ENCODE data around the gene FOXP2.

Gene FOXP2

GRCh38 chr7:114450431-114450830 lies 35.8 kb downstream of the FOXP2 start:
- H3K9me3 Mint-ChIP-seq, result peaks cover 3% of the 10 kb centered on the region
- H3K27me3 Mint-ChIP-seq (ENCODE audit: low read depth, poor library complexity), result no peaks in the 10 kb centered on the region
- H3K27ac Mint-ChIP-seq, result no peak overlapping the region
- no peaks in the 10 kb centered on the region for H3K36me3 Mint-ChIP-seq (ENCODE audit: low read depth)
- no peaks in the 10 kb centered on the region for H3K4me1 Mint-ChIP-seq
- no peak for DNase-seq
- no peak for TF ChIP-seq CTCF (IDR thresholded peaks at IDR 0.05)
- H3K4me3 Mint-ChIP-seq, result no peak overlapping the region

- Mint-ChIP-seq H3K4me3 (no peak overlapping the region), H3K4me1 (no peaks in the 10 kb centered on the region), H3K27me3 (ENCODE audit: low read depth, poor library complexity) (peaks cover 4% of the 10 kb centered on the region), H3K9me3 (peaks cover 3% of the 10 kb centered on the region), H3K36me3 (ENCODE audit: low read depth) (no peaks in the 10 kb centered on the region), H3K27ac (no peak overlapping the region)
- no peak for DNase-seq
- no peak for TF ChIP-seq CTCF (IDR thresholded peaks at IDR 0.05)
Observed at GRCh38 chr7:114459574-114459973, 45.0 kb downstream of the FOXP2 start.

- no peak overlapping the region for H3K27ac Mint-ChIP-seq
- no peak for TF ChIP-seq CTCF (IDR thresholded peaks at IDR 0.05)
- H3K9me3 Mint-ChIP-seq, result peaks cover 1% of the 10 kb centered on the region
Observed at GRCh38 chr7:114460021-114460420, 45.4 kb downstream of the FOXP2 start.

GRCh38 chr7:114466917-114467316 lies 52.3 kb downstream of the FOXP2 start:
- H3K27me3 Mint-ChIP-seq (ENCODE audit: low read depth, poor library complexity), result no peaks in the 10 kb centered on the region
- DNase-seq, result no peak
- H3K4me3 Mint-ChIP-seq, result no peak overlapping the region
- no peak for TF ChIP-seq CTCF (IDR thresholded peaks at IDR 0.05)
- H3K4me1 Mint-ChIP-seq, result no peaks in the 10 kb centered on the region
- H3K36me3 Mint-ChIP-seq (ENCODE audit: low read depth), result no peaks in the 10 kb centered on the region
- H3K27ac Mint-ChIP-seq, result no peak overlapping the region
- no peaks in the 10 kb centered on the region for H3K9me3 Mint-ChIP-seq

More at GRCh38 chr7:114460021-114460420, 45.4 kb downstream of the FOXP2 start:
- H3K4me1 Mint-ChIP-seq, result no peaks in the 10 kb centered on the region
- H3K4me3 Mint-ChIP-seq, result no peak overlapping the region
- no peak for DNase-seq
- no peaks in the 10 kb centered on the region for H3K36me3 Mint-ChIP-seq (ENCODE audit: low read depth)
- peaks cover 4% of the 10 kb centered on the region for H3K27me3 Mint-ChIP-seq (ENCODE audit: low read depth, poor library complexity)

- TF ChIP-seq CTCF (IDR thresholded peaks at IDR 0.05), result no peak
- Mint-ChIP-seq H3K36me3 (ENCODE audit: low read depth) (no peaks in the 10 kb centered on the region), H3K27ac (no peak overlapping the region), H3K4me3 (no peak overlapping the region), H3K4me1 (no peaks in the 10 kb centered on the region), H3K9me3 (no peaks in the 10 kb centered on the region), H3K27me3 (ENCODE audit: low read depth, poor library complexity) (no peaks in the 10 kb centered on the region)
- DNase-seq, result no peak
Observed at GRCh38 chr7:114468844-114469243, 54.2 kb downstream of the FOXP2 start.

- H3K4me1 Mint-ChIP-seq, result no peaks in the 10 kb centered on the region
- no peak overlapping the region for H3K27ac Mint-ChIP-seq
- DNase-seq, result no peak
- H3K27me3 Mint-ChIP-seq (ENCODE audit: low read depth, poor library complexity), result no peaks in the 10 kb centered on the region
- no peaks in the 10 kb centered on the region for H3K36me3 Mint-ChIP-seq (ENCODE audit: low read depth)
- H3K4me3 Mint-ChIP-seq, result no peak overlapping the region
- no peak for TF ChIP-seq CTCF (IDR thresholded peaks at IDR 0.05)
- H3K9me3 Mint-ChIP-seq, result peaks cover 4% of the 10 kb centered on the region
Observed at GRCh38 chr7:114472896-114473512, 58.4 kb downstream of the FOXP2 start.

Data from nephron progenitor cell (in vitro differentiated cells).